Type B pancreatic cell (in vitro differentiated cells): ENCODE data around the gene EIF3D. TPM values are rescaled to one million over a fixed set of nuclear protein-coding genes. Genes with fewer than 3 reads are reported as not detected.

Experiments used
- DNase-seq: peaks from one replicate; pipeline ENCODE4 v3.0.0; 2021; ENCODE audit warnings: mixed read lengths; ENCODE audit not compliant: unreplicated experiment; ENCODE audit errors: extremely low spot score
- H3K27ac Mint-ChIP-seq: 2 replicates; pipeline ENCODE4 v1.8.0; 2021; ENCODE audit warnings: mild to moderate bottlenecking, mixed read lengths
- H3K27me3 Mint-ChIP-seq: 2 replicates; pipeline ENCODE4 v1.8.0; 2021; ENCODE audit warnings: mixed read lengths
- H3K36me3 Mint-ChIP-seq: 2 replicates; pipeline ENCODE4 v1.8.0; 2021; ENCODE audit warnings: mixed read lengths
- H3K4me1 Mint-ChIP-seq: one replicate; pipeline ENCODE4 v1.8.0; 2021; ENCODE audit warnings: mixed read lengths; ENCODE audit not compliant: unreplicated experiment
- H3K4me3 Mint-ChIP-seq: 2 replicates; pipeline ENCODE4 v1.8.0; 2021; ENCODE audit warnings: mild to moderate bottlenecking, mixed read lengths
- H3K9me3 Mint-ChIP-seq: 2 replicates; pipeline ENCODE4 v1.8.0; 2021; ENCODE audit warnings: mixed read lengths
- total RNA-seq: library from RNA; stranded (reverse); gene quantifications from 2 replicates; pipeline ENCODE4 v1.2.1, GENCODE V29; 2021; ENCODE audit warnings: low replicate concordance
- TF ChIP-seq, protein P1 (sequence below): fragments of 200-600 bp; sonication (generic); conservative IDR thresholded peaks from 2 replicates; pipeline ENCODE4 v1.5.0; 2021; ENCODE audit warnings: antibody characterized with exemption, mild to moderate bottlenecking

Gene EIF3D
- total RNA-seq, 1 donor from 2014 or later: 162 TPM

DNA sequence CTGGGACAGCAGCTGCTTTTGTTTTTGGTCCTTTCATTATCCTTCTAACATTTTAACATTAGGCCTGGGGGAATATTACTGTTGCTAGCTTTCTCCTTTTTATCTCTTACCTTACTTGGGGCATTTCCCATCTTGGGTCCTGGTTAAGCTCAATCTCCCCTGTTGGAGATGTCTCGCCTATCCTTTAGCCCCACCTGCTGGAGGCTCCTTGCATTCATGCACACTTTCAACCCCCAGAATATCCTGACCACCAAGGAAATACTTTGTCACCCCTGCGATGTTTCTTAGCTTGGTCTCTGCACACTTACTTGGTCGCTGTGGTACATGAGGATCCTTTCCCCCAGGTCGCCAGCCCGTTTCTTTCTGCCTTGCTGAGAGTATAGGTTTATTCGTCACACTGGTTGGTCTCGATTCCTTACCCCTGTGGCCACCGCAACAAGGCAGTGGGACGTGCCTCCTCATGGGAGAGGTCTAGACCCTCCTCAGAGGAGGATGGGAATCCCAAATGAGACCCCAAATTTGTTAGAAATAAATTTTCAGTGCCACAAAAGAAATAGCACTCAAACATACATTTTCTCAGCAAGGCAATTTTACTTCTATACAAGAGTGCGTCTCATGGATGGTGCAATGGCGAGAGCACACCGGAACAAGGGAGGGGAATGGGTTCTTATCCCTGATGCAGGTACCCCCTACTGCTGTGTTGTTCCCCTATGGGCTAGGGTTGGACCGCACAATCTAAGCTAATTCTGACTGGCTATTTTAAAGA lies 42.2 kb downstream of the EIF3D start:
- no peaks in the 10 kb centered on the region for H3K27me3 Mint-ChIP-seq

DNA sequence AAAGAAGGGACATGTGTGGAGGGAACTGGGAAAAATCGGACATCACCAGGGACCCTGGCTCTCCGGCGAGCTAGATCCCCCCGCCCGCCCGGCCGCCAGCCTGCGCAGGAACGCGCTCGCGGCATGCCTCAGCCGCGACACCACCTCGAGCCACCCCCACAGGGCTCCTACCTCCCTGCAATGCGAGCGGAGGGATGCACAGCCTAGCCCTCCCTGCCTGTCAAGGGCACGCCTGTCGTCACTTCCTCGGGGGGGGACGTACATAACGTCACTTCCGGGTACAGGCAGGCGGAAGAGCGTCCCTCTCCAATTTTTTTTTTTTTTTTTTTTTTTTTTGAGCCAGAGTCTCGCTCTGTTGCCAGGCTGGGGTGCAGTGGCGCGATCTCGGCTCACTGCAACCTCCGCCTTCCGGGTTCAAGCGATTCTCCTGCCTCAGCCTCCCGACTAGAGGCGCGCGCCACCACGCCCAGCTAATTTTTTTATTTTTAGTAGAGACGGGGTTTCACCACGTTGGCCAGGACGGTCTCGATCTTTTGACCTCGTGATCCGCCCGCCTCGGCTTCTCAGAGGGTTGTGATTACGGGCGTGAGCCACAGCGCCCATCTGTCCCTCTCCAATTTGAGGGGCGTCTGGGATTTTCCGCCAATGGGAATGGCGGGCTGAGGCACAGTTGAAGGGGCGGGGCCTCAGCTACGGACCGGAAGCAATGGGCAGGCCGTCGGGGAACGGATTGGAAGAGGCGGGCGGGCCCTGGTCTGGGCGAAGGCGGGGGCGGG lies 47.4 kb downstream of the EIF3D start, which contains the start of gene TXN2:
Gene TXN2, minus strand, starts transcription at position 248 of the 776 bp plus-strand sequence. CDS start 803 bp downstream, outside the sequence.
- peak; percentile 94 for DNase-seq
- peak within 1 kb of the TSS; percentile 96 for H3K27ac Mint-ChIP-seq
- TF ChIP-seq, protein P1, sequence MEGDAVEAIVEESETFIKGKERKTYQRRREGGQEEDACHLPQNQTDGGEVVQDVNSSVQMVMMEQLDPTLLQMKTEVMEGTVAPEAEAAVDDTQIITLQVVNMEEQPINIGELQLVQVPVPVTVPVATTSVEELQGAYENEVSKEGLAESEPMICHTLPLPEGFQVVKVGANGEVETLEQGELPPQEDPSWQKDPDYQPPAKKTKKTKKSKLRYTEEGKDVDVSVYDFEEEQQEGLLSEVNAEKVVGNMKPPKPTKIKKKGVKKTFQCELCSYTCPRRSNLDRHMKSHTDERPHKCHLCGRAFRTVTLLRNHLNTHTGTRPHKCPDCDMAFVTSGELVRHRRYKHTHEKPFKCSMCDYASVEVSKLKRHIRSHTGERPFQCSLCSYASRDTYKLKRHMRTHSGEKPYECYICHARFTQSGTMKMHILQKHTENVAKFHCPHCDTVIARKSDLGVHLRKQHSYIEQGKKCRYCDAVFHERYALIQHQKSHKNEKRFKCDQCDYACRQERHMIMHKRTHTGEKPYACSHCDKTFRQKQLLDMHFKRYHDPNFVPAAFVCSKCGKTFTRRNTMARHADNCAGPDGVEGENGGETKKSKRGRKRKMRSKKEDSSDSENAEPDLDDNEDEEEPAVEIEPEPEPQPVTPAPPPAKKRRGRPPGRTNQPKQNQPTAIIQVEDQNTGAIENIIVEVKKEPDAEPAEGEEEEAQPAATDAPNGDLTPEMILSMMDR: no peak
- peaks cover 15% of the 10 kb centered on the region for H3K36me3 Mint-ChIP-seq
- H3K9me3 Mint-ChIP-seq: no peaks in the 10 kb centered on the region
- H3K4me1 Mint-ChIP-seq: peaks cover 8% of the 10 kb centered on the region
- H3K27me3 Mint-ChIP-seq: no peaks in the 10 kb centered on the region
- peak within 1 kb of the TSS; percentile 99 for H3K4me3 Mint-ChIP-seq

More for the DNA sequence above, 42.2 kb downstream of the EIF3D start:
- peaks cover 8% of the 10 kb centered on the region for H3K4me1 Mint-ChIP-seq
- TF ChIP-seq, protein P1: peak; percentile 76
- no peak for DNase-seq
- H3K4me3 Mint-ChIP-seq: peak overlapping the region; percentile 12
- H3K9me3 Mint-ChIP-seq: no peaks in the 10 kb centered on the region
- H3K27ac Mint-ChIP-seq: peak overlapping the region; percentile 7
- H3K36me3 Mint-ChIP-seq: peaks cover 26% of the 10 kb centered on the region

DNA sequence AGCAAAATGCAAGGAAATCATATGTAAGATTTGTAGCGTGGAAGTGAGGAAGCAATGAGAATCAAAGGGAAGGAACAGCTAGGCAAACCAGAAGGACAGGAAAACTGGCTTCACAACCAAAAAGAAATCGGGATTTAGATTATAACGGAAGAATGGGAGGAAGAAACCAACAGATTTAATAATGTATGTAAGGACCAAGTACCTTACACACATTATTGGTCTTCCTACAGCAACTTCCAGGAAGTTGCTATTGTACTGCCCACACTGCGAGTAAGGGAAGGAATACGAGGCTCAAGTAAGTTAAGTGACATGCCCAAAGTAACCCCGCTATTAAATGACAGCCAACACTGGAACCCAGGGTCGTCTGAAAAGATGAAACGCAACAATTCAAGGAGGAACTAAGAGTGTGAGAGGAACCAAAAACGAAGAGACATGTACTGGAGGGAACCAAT lies 48.0 kb downstream of the EIF3D start:
- no peaks in the 10 kb centered on the region for H3K9me3 Mint-ChIP-seq
- peaks cover 8% of the 10 kb centered on the region for H3K4me1 Mint-ChIP-seq
- DNase-seq: no peak
- H3K27me3 Mint-ChIP-seq: no peaks in the 10 kb centered on the region
- H3K36me3 Mint-ChIP-seq: peaks cover 14% of the 10 kb centered on the region
- peak overlapping the region; percentile 96 for H3K27ac Mint-ChIP-seq
- H3K4me3 Mint-ChIP-seq: peak overlapping the region; percentile 99
- TF ChIP-seq, protein P1: no peak

DNA sequence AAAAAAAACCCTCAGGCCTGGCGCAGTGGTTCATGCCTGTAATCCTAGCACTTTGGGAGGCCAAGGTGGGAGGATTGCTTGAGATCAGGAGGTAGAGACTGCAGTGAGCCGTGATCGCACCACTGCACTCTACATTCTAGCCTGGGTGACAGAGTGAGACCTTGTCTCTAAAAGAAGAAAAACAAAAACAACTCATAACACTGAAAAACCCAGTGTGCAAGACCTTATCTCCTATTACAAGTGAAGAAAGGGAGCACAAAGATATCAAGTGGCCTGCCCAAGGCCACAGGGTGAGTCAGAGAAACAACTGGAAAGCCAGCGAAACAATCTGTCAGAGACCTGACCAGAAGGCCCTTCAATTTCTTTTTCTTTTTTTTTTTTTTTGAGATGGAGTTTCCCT lies 50.0 kb downstream of the EIF3D start:
- Mint-ChIP-seq H3K9me3 (no peaks in the 10 kb centered on the region), H3K27me3 (no peaks in the 10 kb centered on the region), H3K27ac (no peak overlapping the region), H3K36me3 (peaks cover 17% of the 10 kb centered on the region), H3K4me1 (no peaks in the 10 kb centered on the region), H3K4me3 (no peak overlapping the region)
- DNase-seq: no peak
- TF ChIP-seq, protein P1: no peak

DNA sequence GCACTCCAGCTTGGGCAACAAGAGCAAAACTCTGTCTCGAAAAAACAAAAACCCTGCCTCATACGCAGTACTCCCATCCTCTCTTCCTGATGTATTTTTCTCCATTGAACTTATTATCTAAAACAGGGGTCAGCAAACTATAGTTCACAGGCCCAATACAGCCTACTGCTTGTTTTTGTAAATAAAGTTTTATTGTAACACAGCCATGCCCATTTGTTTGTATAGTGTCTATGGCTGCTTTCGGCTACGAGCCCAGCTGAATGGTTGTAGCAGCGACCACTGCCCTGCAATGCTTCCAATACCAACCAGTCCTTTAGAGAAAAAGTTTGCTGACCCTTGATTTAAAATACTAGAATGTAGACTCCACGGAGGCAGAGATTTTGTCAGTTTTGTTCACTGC lies 53.6 kb downstream of the EIF3D start:
- H3K27me3 Mint-ChIP-seq: no peaks in the 10 kb centered on the region
- DNase-seq: no peak
- peaks cover 14% of the 10 kb centered on the region for H3K36me3 Mint-ChIP-seq
- H3K4me3 Mint-ChIP-seq: no peak overlapping the region
- no peaks in the 10 kb centered on the region for H3K9me3 Mint-ChIP-seq
- TF ChIP-seq, protein P1: no peak
- no peaks in the 10 kb centered on the region for H3K4me1 Mint-ChIP-seq
- H3K27ac Mint-ChIP-seq: no peak overlapping the region
